HG03521 (cell line): ENCODE measurements around the gene ABHD1.
A peak's percentile ranks its signal among the peaks of the same experiment; 100 is the strongest.
"Not testable (repeated sequence)": the region's sequence is repeated elsewhere in the genome, so short reads cannot be mapped to it uniquely, and the experiment has no call there.

Experiments
- ATAC-seq: cut with Tn5 transposase; IDR thresholded peaks from one replicate; pipeline ENCODE4 v1.9.1; 2021; ENCODE audit warnings: mild to moderate bottlenecking, moderate library complexity; ENCODE audit not compliant: unreplicated experiment

Gene ABHD1

DNA sequence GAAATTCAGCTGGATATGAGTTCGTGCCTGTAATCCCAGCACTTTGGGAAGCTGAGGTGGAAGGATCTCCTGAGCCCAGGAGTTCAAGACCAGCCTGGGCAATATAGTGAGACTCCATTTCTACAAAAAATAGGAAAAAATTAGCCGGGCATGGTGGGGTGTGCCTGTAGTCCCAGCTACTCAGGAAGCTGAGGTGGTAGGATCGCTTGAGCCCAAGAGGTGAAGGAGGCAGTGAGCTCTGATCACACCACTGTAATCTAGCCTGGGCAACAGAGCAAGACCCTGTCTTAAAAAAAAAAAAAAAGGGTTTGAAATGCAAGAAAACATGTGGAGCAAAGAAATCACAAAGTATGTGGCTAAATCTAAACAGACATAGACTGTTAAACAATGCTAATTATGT is 14.5 kb upstream of the ABHD1 start:
- no peak for ATAC-seq

DNA sequence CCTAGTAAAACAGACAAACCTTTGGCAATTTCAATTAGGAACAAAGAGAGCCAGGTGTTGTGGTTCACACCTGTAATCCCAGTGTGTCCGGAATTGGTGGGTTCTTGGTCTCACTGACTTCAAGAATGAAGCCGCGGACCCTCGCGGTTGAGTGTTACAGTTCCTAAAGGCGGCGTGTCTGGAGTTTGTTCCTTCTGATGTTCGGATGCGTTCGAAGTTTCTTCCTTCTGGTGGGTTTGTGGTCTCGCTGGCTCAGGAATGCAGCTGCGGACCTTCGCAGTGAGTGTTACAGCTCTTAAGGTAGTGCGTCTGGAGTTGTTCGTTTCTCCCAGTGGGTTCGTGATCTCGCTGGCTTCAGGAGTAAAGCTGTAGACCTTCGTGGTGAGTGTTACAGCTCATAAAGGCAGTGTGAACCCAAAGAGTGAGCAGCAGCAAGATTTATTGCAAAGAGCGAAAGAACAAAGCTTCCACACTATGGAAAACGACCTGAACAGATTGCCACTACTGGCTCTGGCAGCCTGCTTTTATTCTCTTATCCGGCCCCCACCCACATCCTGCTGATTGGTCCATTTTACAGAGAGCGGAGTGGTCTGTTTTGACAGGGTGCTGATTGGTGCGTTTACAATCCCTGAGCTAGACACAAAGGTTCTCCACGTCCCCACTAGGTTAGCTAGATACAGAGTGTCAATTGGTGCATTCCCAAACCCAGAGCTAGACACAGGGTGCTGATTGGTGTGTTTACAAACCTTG is 12.8 kb upstream of the ABHD1 start:
- not testable (repeated sequence) for ATAC-seq

DNA sequence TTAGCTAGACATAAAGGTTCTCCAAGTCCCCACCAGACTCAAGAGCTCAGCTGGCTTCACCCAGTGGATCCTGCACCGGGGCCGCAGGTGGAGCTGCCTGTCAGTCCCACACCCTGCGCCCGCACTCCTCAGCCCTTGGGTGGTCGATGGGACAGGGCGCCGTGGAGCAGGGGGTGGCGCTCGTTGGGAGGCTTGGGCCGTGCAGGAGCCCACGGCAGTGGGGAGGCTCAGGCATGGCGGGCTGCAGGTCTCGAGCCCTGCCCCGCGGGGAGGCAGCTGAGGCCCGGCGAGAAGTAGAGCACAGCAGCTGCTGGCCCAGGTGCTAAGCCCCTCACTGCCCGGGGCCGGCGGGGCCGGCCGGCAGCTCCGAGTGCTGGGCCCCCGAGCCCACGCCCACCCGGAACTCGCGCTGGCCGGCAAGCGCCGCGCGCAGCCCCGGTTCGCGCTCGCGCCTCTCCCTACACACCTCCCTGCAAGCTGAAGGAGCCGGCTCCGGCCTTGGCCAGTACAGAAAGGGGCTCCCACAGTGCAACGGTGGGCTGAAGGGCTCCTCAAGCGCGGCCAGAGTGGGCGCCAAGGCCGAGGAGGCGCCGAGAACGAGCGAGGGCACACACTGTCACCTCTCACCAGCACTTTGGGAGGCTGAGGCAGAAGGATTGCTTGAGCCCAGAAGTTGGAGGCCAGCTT is 12.1 kb upstream of the ABHD1 start:
- not testable (repeated sequence) for ATAC-seq

DNA sequence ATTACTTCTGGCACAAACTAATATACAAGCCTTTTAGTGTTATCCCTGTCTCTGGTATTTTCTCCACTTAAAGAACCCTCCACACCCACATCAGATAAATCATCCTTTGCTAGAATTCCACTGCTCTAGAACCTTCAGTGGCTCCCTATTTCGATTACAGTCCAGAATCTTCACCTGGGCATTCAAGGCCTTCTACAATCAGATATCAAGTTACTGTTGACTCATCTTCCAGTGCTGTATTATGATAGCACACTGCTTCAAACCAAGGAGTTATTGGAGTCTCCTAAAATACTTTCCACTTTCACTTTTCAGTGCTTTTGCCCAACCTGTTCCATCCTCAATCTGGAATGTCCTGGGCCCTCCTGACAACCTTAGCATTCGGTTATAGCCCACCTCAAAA is 8.1 kb upstream of the ABHD1 start:
- ATAC-seq, result no peak

DNA sequence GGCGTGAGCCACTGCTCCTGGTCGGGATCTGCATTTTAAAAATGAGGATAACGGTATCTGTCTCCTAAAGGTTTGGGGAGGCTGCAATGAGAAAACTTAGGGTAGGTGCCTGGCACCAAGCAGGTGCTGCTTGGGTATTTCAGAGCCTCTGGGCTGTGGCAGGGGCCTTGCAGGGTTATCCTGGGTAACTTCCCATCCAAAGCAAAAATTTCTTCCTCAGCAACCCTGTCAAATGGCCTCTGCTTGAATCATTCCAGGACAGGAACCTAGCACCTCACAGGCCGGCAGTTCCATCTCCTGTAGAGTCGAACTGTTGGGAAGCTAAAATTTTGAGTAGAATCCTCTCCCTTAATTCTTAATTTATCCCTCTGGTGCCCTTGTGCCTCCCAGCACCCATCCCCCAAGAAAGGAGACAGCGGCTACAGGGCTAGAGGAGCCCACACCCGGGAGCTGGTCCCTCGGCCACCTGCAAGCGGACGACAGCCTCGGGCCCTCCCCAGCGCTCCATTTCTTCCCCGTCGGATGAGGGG is 5.6 kb upstream of the ABHD1 start:
- no peak for ATAC-seq

DNA sequence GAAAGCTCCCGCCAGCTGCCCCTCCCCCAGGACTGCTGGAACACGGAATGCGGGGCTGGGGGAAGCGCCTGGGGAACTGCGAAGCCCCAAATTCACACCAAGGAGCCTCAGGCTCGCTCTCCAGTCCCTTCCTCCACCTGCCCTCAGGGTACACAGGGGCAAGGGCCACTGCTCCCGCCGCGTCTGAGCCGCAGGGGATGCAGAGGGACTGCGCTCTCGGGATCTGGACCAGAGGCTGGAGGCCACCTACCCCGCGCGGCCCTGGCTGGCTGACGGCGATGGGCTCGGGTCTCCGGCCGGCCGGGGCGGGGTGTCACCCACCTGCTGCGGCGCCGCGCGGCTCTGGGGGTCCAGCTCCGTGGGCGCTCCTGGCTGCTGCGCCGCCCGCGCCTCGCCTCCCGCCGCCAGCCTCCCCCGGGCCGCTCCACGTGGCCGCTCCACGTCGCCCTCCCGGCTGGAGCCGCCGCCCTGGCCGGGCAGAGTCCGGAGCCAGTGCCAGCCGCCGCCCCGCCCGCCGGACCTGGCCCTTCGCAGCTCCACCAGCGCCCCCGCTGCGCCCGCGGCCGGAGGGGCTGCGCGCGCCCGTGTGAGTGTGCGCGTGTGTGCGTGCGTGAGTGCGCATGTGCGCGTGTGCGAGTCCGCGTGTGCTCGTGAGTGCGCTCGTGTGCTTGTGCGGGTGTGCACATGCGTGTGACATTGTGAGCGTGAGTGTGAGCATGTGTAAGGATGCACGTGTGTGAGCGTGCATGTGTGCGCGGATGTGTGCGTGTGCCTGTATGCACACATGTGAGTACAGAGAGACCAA is 4.9 kb upstream of the ABHD1 start, which contains the start of gene CGREF1:
Gene CGREF1 (minus strand): TSS at position 604 of the 805 bp plus-strand sequence. CDS start 14,762 bp downstream, outside the sequence.
- no peak for ATAC-seq

DNA sequence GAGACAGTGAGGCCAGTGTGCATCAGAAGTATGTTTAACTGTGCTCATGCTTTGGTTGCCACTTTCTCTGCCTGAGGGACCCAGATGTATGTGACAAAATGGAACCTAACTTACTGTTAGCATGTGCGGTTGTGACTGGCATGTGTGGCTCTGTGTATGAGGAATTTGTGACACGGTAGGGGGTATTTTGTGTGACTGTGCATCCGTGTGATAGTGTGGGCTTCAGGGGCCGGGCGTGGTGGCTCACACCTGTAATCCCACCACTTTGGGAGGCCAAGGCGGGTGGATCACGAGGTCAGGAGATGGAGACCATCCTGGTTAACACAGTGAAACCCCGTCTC is 4.3 kb upstream of the ABHD1 start:
- not testable (repeated sequence) for ATAC-seq

DNA sequence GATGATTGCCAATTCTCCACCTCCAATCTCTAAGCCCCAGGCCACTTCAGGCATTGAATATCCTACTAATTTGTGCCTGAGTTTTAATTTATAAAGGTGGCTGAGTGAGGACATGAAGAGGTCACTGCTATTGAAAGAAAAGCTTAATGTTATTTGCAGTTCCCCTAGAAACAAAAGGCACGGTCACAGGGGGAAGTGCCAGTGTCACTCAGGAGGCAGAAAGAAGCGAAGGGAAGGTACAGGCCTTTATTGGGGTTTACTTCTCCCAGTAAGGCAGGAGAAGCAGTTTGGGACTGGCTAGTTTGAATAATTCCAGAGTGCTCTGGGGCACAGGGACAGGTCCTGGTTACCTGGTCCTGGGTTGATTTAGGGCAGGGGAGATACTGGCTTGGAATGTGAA is 1.7 kb upstream of the ABHD1 start:
- ATAC-seq, result no peak

DNA sequence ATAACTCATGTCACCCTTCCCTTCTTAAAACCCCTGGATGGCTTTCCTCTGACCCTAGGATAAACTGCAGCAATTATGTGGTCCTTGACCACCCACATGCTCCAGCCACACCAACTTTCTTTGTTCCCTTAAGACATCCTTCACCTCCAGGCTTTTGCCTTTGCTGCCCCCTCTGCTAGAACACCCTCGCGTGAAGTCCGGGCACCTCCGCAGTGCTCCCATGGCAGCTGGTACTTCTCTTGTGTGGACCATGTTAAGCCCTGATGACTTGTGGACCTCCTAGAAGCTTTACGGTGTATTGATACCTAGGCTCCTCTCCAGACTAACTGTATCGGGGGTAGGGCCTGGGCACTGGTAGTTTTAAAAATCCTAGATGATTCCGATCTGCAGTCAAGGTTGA is 824 bp upstream of the ABHD1 start:
- no peak for ATAC-seq

DNA sequence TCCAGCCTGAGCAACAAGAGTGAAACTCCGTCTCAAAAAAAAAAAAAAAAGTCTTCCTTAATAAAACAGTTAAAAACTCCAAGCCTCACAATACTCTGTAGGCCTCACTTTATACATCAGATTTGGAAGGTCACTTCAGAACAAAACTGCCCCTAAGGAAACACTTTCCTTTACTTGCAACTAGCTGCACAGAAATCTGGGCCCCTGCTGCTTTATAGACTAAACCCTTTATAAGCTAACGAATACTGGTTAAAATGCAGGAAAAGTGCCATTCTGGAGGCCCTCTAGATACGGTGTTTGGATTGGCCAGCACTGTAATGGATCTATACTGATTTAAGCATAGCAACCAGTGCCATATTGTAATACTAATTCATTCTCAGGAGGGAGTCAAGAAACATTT is 1.5 kb downstream of the ABHD1 start:
- ATAC-seq, result no peak

DNA sequence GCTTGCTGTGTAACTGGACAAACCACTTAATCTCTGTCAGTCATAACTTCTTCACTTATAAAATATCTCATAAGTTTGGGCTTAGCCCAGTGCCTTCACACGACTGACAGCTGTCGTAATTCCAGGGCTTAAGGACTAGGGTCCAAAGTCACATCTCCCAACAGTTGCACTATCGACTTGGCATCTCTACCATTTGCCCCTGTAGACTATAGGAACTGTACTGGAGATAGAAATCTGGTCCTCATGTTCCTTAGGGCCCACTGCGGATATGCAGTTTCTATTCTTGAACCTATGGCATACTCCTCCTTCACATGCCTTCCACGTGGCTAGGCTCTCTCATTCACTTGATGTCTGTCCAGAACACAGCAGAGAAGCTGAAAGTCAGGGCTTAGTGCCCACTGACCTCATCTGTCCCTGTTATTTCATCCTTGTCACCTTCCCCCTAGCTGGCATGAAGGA is 2.7 kb downstream of the ABHD1 start:
- no peak for ATAC-seq

DNA sequence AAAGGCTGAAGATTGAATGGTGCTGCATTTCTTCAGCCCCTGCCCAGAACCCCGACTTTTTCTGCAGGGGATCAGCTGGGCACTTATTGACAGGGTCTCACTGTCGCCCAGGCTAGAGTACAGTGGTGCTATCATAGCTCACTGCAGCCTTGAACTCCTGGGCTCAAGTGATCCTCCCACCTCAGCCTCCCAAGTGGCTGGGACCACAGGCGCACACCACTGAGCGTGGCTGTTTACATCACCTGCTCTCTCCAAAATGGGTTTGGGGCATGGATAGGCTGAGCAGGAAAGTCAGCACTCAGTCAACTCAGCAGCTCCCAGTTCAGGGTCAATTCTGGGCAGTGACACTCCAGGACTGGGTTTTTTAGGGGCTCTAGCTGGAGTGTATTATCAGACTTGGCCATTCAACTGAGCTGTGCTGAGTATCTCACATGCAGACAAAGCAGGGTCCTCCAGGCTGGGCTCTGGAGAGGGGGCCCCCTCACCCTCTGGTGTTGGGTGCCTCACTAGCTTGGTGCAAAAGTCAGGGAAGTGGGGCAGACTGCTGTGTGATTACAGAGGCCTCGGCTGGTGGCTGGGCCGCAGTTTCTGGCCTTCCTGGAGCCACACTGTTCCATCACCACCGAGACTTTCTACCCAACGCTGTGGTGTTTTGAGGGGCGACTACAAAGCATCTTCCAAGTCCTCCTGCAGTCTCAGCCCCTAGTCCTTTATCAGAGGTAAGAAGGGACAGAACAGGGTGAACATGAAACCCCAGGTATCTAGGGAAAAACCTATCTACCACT is 4.5 kb downstream of the ABHD1 start:
- no peak for ATAC-seq

DNA sequence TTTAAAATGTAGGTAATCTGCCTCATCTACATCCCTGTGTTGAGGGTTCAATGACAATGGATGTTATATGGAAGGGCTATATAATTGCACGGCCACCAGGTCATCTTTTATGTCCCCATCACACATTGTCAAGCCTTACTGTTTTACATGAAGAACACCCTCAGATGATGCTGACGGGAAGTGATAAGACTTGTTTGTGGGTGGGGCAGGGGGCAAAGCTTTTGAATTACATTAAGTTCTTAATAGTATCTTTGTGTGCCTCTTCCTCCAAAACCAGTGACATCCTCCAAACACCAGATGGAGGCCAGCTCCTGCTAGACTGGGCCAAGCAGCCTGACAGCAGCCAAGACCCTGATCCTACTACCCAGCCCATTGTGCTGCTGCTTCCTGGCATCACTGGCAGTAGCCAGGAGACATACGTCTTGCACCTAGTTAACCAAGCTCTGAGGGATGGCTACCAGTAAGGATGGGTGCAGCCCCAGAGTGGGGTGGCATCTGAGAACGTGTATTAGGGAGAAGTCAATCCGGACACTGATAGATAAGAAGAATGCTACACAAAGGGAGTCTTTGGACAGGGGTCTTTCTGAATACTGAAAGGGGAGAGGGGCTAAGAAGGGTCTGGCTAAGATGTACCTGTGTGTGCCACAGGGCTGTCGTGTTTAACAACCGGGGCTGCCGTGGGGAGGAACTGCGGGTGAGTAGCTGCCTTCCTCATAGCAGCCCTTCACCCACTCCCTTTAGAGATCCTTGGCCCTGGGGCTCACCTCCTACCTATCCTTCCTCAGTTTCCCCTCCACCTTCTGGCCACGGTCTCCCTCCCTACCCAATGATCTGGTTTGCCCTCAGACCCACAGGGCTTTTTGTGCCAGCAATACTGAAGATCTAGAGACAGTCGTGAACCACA is 5.3 kb downstream of the ABHD1 start:
- no peak for ATAC-seq

DNA sequence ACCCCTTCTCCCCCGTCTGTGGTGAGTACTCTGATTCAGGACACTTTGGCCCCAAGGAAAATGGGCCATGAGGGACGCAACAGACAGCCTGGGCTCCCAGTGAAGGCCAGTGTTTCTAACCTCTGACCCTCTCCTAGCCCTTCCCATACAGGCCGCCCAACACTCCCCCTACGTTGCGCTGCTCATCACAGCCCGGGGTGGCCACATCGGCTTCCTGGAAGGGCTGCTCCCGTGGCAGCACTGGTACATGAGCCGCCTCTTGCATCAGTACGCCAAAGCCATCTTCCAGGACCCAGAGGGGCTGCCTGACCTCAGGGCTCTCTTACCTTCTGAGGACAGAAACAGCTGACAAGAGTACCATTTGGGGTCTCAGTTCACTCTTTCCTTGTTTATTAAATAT is 6.8 kb downstream of the ABHD1 start:
- no peak for ATAC-seq

DNA sequence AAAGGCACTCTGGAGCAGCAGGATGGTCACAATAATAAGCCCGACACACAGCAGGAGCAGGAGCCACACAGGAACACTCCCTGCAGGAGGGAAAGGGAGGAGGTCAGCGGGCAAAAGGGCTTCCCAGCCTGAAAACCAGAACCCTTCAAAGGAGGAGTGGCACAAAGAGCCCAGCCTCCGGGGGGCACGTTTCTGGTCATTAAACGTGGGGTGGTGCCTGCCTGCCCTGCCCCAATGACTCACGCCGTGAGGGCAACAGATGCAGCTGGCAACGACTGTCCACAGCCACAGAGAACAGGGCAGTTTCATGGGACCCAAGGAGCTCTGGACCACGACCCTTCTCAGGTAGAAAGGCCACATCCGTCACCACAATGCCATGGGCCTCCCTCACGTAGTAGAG is 7.8 kb downstream of the ABHD1 start:
- ATAC-seq, result no peak

DNA sequence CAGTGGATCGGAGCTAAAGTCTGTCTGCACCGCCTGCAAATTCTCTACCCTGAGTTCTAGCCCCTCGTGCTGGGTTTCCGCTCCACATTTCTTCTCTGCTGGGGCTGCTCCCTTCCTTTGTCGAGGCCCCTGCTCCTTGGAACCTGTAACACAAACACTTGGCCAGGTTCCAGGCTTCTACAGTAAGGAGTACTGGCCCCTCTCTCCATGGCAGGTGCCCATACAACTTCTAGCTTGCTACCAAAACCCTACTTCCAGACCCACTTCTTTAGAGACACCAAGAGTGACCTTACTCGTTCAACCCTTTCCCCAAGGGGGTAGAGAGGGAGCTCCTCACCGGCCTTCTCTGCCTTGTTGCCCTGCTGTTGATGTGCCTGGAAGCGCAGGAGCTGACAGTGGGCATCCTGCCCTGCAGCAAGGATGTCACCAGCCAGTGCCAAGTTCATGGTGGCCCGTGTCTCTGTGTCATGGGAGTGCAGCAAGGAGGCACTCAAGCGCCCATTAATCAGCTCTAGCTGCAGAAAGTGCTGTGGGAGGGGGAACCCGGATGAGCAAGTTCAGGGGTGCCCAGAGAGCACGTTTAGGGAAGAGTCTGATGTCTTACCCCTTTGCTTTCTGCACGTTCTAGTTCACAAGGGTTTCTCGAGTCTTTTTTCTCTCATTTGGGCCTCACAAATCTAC is 9.7 kb downstream of the ABHD1 start:
- ATAC-seq, result no peak

DNA sequence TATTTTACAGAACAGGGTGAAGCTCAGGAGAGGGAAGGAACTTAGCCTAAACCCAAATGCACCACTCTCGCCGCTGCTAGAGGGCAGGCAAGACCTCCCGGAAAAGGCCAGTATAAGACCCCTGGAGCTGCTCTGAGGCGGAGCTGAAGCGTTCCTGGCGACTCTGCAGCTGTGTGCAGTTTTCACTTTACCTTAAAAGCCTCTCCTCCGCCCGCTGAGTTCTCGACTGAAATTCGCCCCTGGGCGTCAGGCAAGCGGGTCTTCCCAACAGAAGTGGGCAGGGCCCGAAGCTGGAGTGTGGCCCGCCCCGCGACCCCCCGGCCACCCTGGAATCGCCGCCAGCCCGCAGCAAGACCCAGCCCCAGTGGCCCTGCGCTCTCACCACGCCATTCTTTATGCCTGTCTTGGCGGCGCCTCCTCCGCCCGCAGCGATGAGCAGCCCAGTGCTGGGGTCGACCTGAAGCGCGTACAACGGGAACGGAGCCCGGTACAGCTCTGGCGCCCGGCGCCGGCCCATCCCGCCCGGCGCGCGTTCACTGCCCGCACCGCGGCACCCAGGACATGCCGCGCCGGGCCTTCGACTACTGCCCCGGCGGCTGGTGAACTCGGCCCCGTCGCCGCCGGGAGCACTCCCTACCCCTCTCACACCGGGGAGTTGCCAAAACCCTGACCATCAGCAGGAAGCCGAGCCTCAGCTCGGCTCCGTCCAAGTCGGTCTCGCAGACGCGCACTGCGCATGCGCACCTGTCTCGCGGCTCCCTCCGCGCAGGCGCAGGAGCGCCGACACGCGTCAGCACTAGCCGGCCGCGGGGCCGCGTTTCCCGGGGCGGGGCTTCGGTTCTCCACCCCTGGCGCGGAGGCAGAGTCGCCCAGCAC is 10.5 kb downstream of the ABHD1 start, which contains the start of gene PREB:
Gene PREB (minus strand): TSS at position 732 of the 876 bp plus-strand sequence. CDS start 215 bp downstream, at position 517.
- peak; percentile 90 for ATAC-seq
